OCI-LY7 (cell line): ENCODE measurements around the gene NOL4L.

Source experiments
- CTCF ChIP-seq: fragments of 200-600 bp; sonication (generic); conservative IDR thresholded peaks from 2 replicates; pipeline ENCODE4 v1.5.1; 2014; ENCODE audit warnings: mild to moderate bottlenecking, antibody characterized with exemption, low read length, moderate library complexity, mixed read lengths
- EZH2phosphoT487 ChIP-seq: fragments of 200-600 bp; sonication (generic); IDR thresholded peaks from 2 replicates; pipeline ENCODE4 v1.6.1; 2018; ENCODE audit warnings: low read depth, borderline replicate concordance, mild to moderate bottlenecking, mixed run types, antibody characterized with exemption, low read length, moderate library complexity, mixed read lengths

DNA sequence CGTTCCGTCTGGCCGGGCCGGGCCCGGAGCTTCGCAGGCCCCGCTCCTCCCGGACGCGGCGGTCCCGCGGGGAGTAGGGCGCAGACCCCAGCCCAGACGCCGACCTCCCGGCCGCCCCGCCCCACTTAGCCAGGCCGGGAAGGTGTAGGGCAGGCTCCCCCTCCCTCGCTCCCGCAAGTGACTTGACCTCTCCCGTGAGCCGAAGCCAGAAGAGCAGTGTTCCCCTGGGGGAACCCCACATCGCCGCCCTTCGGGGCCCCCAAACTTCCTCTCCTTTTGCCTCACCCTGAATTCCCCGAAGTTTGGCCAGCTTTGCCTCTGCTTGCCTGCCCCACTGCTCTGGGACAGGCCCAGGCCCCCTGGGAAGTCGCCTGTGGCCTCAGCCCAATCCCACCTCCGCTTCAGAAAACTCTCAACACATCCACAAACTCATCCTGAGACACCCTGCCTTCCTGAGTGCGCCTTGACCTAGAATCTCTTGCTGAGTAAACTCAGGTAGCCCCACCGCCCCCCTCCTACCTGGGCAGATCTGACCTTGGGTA, 524 bp upstream of the NOL4L start:
- no peak for TF ChIP-seq CTCF
- no peak for TF ChIP-seq EZH2phosphoT487
